Measurements from ENCODE around the gene MLXIP.

DNA sequence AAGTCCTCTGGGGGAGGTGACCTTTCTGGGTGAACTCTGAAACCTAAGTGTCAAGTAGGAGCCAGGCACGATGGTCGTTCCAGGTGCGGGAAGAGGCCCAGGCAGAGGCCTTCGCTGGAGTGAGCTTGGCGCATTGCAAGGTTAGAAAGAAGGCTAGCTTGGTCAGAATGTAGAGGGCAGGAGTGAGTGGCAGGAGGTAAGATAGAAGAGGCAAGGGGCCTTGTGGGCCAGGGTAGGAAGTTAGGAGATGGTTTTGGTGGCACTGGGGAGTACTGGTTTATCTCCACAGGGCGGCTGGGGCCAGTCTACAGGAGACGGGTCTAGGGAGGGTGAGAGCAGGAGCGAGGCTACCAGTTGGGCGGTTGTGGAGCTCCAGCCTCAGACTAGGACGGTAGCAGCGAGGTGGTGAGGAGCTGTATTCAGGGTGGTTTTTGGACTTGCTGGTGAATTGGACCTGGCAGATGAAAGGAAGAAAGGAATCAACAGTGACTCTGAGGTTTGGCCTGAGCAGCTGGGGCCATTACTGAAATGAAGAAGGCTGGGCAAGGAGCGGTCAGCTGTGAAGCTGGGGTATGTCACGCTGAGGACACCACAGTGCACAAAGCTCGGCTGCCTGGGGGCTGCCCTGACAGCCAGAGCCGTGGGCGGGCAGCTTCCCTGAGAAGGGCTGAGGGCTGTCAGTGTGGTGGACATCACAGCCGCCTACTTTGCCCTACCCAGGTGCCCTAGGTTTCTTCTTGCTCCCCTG lies 9.0 kb downstream of the MLXIP start:
- TF ChIP-seq, protein P1, sequence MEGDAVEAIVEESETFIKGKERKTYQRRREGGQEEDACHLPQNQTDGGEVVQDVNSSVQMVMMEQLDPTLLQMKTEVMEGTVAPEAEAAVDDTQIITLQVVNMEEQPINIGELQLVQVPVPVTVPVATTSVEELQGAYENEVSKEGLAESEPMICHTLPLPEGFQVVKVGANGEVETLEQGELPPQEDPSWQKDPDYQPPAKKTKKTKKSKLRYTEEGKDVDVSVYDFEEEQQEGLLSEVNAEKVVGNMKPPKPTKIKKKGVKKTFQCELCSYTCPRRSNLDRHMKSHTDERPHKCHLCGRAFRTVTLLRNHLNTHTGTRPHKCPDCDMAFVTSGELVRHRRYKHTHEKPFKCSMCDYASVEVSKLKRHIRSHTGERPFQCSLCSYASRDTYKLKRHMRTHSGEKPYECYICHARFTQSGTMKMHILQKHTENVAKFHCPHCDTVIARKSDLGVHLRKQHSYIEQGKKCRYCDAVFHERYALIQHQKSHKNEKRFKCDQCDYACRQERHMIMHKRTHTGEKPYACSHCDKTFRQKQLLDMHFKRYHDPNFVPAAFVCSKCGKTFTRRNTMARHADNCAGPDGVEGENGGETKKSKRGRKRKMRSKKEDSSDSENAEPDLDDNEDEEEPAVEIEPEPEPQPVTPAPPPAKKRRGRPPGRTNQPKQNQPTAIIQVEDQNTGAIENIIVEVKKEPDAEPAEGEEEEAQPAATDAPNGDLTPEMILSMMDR (IDR thresholded peaks at IDR 0.05; ENCODE audit: borderline replicate concordance, extremely low read depth, low read length, poor library complexity, severe bottlenecking), result no peak
- TF ChIP-seq EZH2 (IDR thresholded peaks at IDR 0.05; ENCODE audit: borderline replicate concordance, low read depth, low read length, severe bottlenecking), result no peak
